GM12878 (cell line): ENCODE results near the gene ZC3H7B. TPM values are rescaled to one million over a fixed set of nuclear protein-coding genes. Genes with fewer than 3 reads are reported as not detected.

ENCODE experiments used
- ATAC-seq: fragments of 200-7000 bp; cut with Tn5 transposase; 3 replicates; pipeline ENCODE4 v1.9.1; 2020; ENCODE audit warnings: mild to moderate bottlenecking, moderate library complexity
- BruUV-seq: library from RNA; stranded (reverse); fragments of 400-500 nt; replicated peaks from 2 replicates; lab custom pipeline; 2021; lab: Mats Ljungman, UMichigan
- CTCF ChIA-PET: fragments of 300-600 bp; sonication (Branson Sonifier 250); formaldehyde crosslinking; extraction: SDS; loops from one replicate; lab custom pipeline; 2021; ENCODE audit warnings: inconsistent platforms; lab: Yijun Ruan, JAX
- POLR2A ChIA-PET: fragments of 350-600 bp; formaldehyde crosslinking; extraction: SDS; loops from one replicate; lab custom pipeline; 2021; ENCODE audit warnings: inconsistent platforms; lab: Charles Lee
- RAD21 ChIA-PET: fragments of 300-600 bp; sonication (Branson Sonifier 250); formaldehyde crosslinking; loops from one replicate; lab custom pipeline; 2023; ENCODE audit warnings: antibody characterized with exemption; ENCODE audit not compliant: unreplicated experiment; lab: Charles Lee
- SMC1A ChIA-PET: fragments of 300-600 bp; sonication (Branson Sonifier 250); formaldehyde crosslinking; loops from one replicate; lab custom pipeline; 2023; ENCODE audit not compliant: unreplicated experiment, uncharacterized antibody; lab: Charles Lee
- DNase-seq: peaks from one replicate; pipeline ENCODE4 v3.0.0-alpha.2; 2011; ENCODE audit warnings: low read depth, low spot score
- FAIRE-seq: peaks from 3 replicates; lab custom pipeline; 2011; peaks lifted over from hg19 to GRCh38; lab: Jason Lieb, UNC
- H2AFZ ChIP-seq: 2 replicates; pipeline ENCODE4 v1.6.0; 2011; ENCODE audit warnings: low read depth, low read length, control low read depth; ENCODE audit not compliant: control insufficient read depth
- H3K27ac ChIP-seq: 2 replicates; pipeline ENCODE4 v1.5.1; 2011; ENCODE audit warnings: control low read depth; ENCODE audit not compliant: control insufficient read depth, insufficient read depth
- H3K27me3 ChIP-seq, 2 experiments: replicated peaks in 1 of 2; 2 replicates each; pipeline versions ENCODE4 v1.6.0 to v1.6.1; 2011; ENCODE audit warnings: low read length in 1 of 2; ENCODE audit not compliant: control insufficient read depth in 2 of 2, insufficient read depth in 2 of 2
- H3K36me3 ChIP-seq, 2 experiments: 2 replicates each; pipeline ENCODE4 v1.5.1; 2011; ENCODE audit warnings: low read length in 1 of 2; ENCODE audit not compliant: control insufficient read depth in 2 of 2, insufficient read depth in 2 of 2
- H3K4me1 ChIP-seq: 2 replicates; pipeline ENCODE4 v1.6.1; 2011; ENCODE audit warnings: mild to moderate bottlenecking, low read length, moderate library complexity, mixed read lengths; ENCODE audit not compliant: control insufficient read depth, insufficient read depth
- H3K4me2 ChIP-seq: 2 replicates; pipeline ENCODE4 v1.6.0; 2011; ENCODE audit warnings: control low read depth; ENCODE audit not compliant: control insufficient read depth, insufficient read depth
- H3K4me3 ChIP-seq: fragments of 200-600 bp; sonication (generic); 2 replicates; pipeline ENCODE4 v1.5.1; 2016
- H3K79me2 ChIP-seq: 2 replicates; pipeline ENCODE4 v1.6.0; 2011; ENCODE audit warnings: low read length; ENCODE audit not compliant: control insufficient read depth, insufficient read depth
- H3K9ac ChIP-seq: 2 replicates; pipeline ENCODE4 v1.8.0; 2011; ENCODE audit warnings: low read length, control low read depth, mixed read lengths; ENCODE audit not compliant: control insufficient read depth, insufficient read depth
- H3K9me3 ChIP-seq: replicated peaks from 3 replicates; pipeline ENCODE4 v1.5.1; 2011; ENCODE audit warnings: mild to moderate bottlenecking, low read length; ENCODE audit not compliant: control insufficient read depth, insufficient read depth
- H4K20me1 ChIP-seq: 2 replicates; pipeline ENCODE4 v1.6.0; 2011; ENCODE audit not compliant: control insufficient read depth, insufficient read depth
- ATF3 ChIP-seq: IDR thresholded peaks from 2 replicates; pipeline ENCODE4 v1.6.1; 2011; ENCODE audit warnings: low read depth, mild to moderate bottlenecking, low read length, moderate library complexity, borderline replicate concordance; ENCODE audit errors: extremely low read depth
- JUNB ChIP-seq: IDR thresholded peaks from 2 replicates; pipeline ENCODE4 v1.6.1; 2016; ENCODE audit warnings: antibody characterized with exemption, mild to moderate bottlenecking
- NFXL1 ChIP-seq: fragments of 450-650 bp; IDR thresholded peaks from 2 replicates; pipeline ENCODE4 v1.6.1; 2017; ENCODE audit warnings: antibody characterized with exemption, mild to moderate bottlenecking, borderline replicate concordance
- NRF1 ChIP-seq: conservative IDR thresholded peaks from 2 replicates; pipeline ENCODE4 v1.6.1; 2011; ENCODE audit warnings: mild to moderate bottlenecking, low read depth, low read length, improper control_type of control experiment
- RFX5 ChIP-seq: IDR thresholded peaks from 2 replicates; pipeline ENCODE4 v1.6.1; 2011; ENCODE audit warnings: low read depth, low read length, improper control_type of control experiment
- RUNX3 ChIP-seq: IDR thresholded peaks from 2 replicates; pipeline ENCODE4 v1.6.1; 2012; ENCODE audit warnings: low read length, inconsistent platforms
- SMAD5 ChIP-seq: IDR thresholded peaks from 2 replicates; pipeline ENCODE4 v1.6.1; 2016; ENCODE audit warnings: antibody characterized with exemption, low read depth
- SUPT20H ChIP-seq: IDR thresholded peaks from 2 replicates; pipeline ENCODE4 v1.6.1; 2011; ENCODE audit warnings: low read depth, mild to moderate bottlenecking, low read length, moderate library complexity, borderline replicate concordance; ENCODE audit not compliant: control insufficient read depth
- ZBED1 ChIP-seq: IDR thresholded peaks from 2 replicates; pipeline ENCODE4 v1.6.1; 2016; ENCODE audit warnings: borderline replicate concordance
- WGBS: methylation state at CpG from one replicate; pipeline ENCODE4 v1.1.6; 2016; ENCODE audit warnings: low lambda C conversion rate; ENCODE audit not compliant: insufficient replicate concordance, insufficient coverage; ENCODE audit errors: missing lambda C conversion rate; 5-methylcytosine and 5-hydroxymethylcytosine counted together
- in situ Hi-C: fragments of 300-500 bp; cut with MboI; formaldehyde crosslinking; loops from 9 replicates; pipeline ENCODE4 v1.14.3; 2018; ENCODE audit warnings: mixed read lengths
- intact Hi-C: fragments of 100-400 bp; cut with micrococcal nuclease; formaldehyde crosslinking; loops from one replicate; pipeline ENCODE4 v1.14.2; 2022; ENCODE audit not compliant: unreplicated experiment
- polyA plus RNA-seq, 11 experiments: library from polyadenylated mRNA; depleted of rRNA in 4 of 11; unstranded in 6 of 11; stranded (reverse) in 5 of 11; fragments of >200 nt; fragmentation: Nextera tagmentation in 4 of 11; fragmentation: Illumina TruSeq in 1 of 11; extraction: Ambion mirVana in 4 of 11; extraction: Trizol in 1 of 11; gene quantifications; 1 replicate in 1 of 11; 2 replicates in 10 of 11; pipeline versions ENCODE4 v1.2.1 to v1.2.3, GENCODE V29; 2011 to 2016; ENCODE audit warnings: inconsistent platforms in 2 of 11, missing spikeins in 2 of 11, low read depth in 1 of 11
- total RNA-seq, 4 experiments: library from RNA; depleted of rRNA in 3 of 4; stranded (reverse); fragments of >200 nt in 3 of 4; fragmentation: Illumina TruSeq in 1 of 4; extraction: Trizol in 1 of 4; gene quantifications; 2 replicates each; pipeline versions ENCODE4 v1.2.1 to v1.2.3, GENCODE V29; 2013 to 2021
- TF ChIP-seq, protein P1 (sequence below): fragments of 450-650 bp; formaldehyde crosslinking; IDR thresholded peaks from 2 replicates; pipeline ENCODE4 v1.4.0; 2020; ENCODE audit warnings: mild to moderate bottlenecking, moderate library complexity
- TF ChIP-seq, protein P2 (sequence below): fragments of 150-350 bp; IDR thresholded peaks from 2 replicates; pipeline ENCODE4 v1.6.1; 2014; ENCODE audit warnings: mild to moderate bottlenecking, low read depth, low read length

The ZC3H7B gene
- total and polyA plus RNA-seq, 10 of the 15 experiments (the other 5 are each of a cell fraction or from before 2014, with no cell fraction given) = 0.26 to 52.3 (median 22.4) TPM

- ChIA-PET POLR2A (interaction anchor here (0.6 to 1.6 kb wide), 4 partner anchors 17 to 214 kb away, joined by 3 to 7 read pairs (median 5); partner anchors contain the start of gene ZC3H7B), SMC1A (no interaction called here), CTCF (interaction anchor here (0.5 to 1.2 kb wide), 4 partner anchors 13 to 362 kb away, joined by 3 to 5 read pairs (median 4); partner anchors contain the start of gene ZC3H7B), RAD21 (no interaction called here)
- TF ChIP-seq NRF1 (no peak), ZBED1 (no peak), JUNB (no peak), RUNX3 (no peak), NFXL1 (no peak), SMAD5 (no peak), SUPT20H (no peak), RFX5 (no peak), ATF3 (no peak)
- TF ChIP-seq, protein P1, sequence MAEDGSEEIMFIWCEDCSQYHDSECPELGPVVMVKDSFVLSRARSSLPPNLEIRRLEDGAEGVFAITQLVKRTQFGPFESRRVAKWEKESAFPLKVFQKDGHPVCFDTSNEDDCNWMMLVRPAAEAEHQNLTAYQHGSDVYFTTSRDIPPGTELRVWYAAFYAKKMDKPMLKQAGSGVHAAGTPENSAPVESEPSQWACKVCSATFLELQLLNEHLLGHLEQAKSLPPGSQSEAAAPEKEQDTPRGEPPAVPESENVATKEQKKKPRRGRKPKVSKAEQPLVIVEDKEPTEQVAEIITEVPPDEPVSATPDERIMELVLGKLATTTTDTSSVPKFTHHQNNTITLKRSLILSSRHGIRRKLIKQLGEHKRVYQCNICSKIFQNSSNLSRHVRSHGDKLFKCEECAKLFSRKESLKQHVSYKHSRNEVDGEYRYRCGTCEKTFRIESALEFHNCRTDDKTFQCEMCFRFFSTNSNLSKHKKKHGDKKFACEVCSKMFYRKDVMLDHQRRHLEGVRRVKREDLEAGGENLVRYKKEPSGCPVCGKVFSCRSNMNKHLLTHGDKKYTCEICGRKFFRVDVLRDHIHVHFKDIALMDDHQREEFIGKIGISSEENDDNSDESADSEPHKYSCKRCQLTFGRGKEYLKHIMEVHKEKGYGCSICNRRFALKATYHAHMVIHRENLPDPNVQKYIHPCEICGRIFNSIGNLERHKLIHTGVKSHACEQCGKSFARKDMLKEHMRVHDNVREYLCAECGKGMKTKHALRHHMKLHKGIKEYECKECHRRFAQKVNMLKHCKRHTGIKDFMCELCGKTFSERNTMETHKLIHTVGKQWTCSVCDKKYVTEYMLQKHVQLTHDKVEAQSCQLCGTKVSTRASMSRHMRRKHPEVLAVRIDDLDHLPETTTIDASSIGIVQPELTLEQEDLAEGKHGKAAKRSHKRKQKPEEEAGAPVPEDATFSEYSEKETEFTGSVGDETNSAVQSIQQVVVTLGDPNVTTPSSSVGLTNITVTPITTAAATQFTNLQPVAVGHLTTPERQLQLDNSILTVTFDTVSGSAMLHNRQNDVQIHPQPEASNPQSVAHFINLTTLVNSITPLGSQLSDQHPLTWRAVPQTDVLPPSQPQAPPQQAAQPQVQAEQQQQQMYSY (CRISPR knock-in tag) = no peak
- TF ChIP-seq, protein P2, sequence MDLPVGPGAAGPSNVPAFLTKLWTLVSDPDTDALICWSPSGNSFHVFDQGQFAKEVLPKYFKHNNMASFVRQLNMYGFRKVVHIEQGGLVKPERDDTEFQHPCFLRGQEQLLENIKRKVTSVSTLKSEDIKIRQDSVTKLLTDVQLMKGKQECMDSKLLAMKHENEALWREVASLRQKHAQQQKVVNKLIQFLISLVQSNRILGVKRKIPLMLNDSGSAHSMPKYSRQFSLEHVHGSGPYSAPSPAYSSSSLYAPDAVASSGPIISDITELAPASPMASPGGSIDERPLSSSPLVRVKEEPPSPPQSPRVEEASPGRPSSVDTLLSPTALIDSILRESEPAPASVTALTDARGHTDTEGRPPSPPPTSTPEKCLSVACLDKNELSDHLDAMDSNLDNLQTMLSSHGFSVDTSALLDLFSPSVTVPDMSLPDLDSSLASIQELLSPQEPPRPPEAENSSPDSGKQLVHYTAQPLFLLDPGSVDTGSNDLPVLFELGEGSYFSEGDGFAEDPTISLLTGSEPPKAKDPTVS = no peak
- 92% methylated on average over 10 of the region's 10 CpGs for WGBS
- in situ Hi-C loops (no loop called here), intact Hi-C loops (no loop called here)
- no TSS peak for BruUV-seq
- Histone ChIP-seq H3K9me3 (no peaks in the 10 kb centered on the region), H3K27me3 (no peaks in the 10 kb centered on the region), H3K9ac (peak overlapping the region; percentile 87; the same call in 1 of the 2 replicates), H2AFZ (no peak overlapping the region), H3K4me3 (peak overlapping the region; percentile 96; the same call in 1 of the 2 replicates), H3K36me3 (peaks cover 2 to 6% of the 10 kb centered on the region in 2 experiments), H3K27ac (no peak overlapping the region), H3K79me2 (peaks cover 25% of the 10 kb centered on the region), H3K4me2 (peak overlapping the region; percentile 90), H3K4me1 (peaks cover 7% of the 10 kb centered on the region), H4K20me1 (no peaks in the 10 kb centered on the region)
- DNase-seq = no peak
- ATAC-seq = no peak
- FAIRE-seq = no peak
These were observed 16.9 kb upstream of the ZC3H7B start for GRCh38 chr22:41284465-41284864.
